ENCODE data around the gene SEPHS2.
"Not testable (repeated sequence)": the region's sequence is repeated elsewhere in the genome, so short reads cannot be mapped to it uniquely, and the experiment has no call there.

SEPHS2 gene

DNA sequence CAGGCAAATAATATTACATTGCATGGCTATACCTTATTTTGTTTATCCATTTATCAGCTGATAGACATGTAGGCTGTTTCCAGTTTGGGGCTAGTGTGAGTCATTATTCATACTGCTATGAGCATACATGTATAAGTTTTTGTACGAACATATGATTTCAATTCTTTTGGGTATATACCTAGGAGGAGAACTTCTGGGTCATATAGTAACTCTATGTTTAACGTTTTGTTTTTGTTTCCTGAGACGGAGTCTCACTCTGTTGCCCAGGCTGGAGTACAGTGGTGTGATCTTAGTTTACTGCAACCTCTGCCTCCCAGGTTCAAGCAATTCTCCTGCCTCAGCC is 24.5 kb upstream of the SEPHS2 start:
- H3K4me1 ChIP-seq (ENCODE audit: insufficient read depth, low read length), result peaks cover 54% of the 10 kb centered on the region
- H3K4me2 ChIP-seq (ENCODE audit: insufficient read depth, low read length), result no peak overlapping the region
- H3K27me3 ChIP-seq (ENCODE audit: insufficient read depth, low read length, poor library complexity), result no peaks in the 10 kb centered on the region
- H3K9me3 ChIP-seq (ENCODE audit: insufficient read depth, low read length, severe bottlenecking), result no peaks in the 10 kb centered on the region
- ATAC-seq (ENCODE audit: insufficient read depth, low read depth) (no peak), DNase-seq (no peak)
- no peaks in the 10 kb centered on the region for H3K36me3 ChIP-seq (ENCODE audit: insufficient read depth, low read length)
- no peak for TF ChIP-seq EZH2 (IDR thresholded peaks at IDR 0.05; ENCODE audit: borderline replicate concordance, low read depth, low read length, severe bottlenecking)
- TF ChIP-seq, protein P1, sequence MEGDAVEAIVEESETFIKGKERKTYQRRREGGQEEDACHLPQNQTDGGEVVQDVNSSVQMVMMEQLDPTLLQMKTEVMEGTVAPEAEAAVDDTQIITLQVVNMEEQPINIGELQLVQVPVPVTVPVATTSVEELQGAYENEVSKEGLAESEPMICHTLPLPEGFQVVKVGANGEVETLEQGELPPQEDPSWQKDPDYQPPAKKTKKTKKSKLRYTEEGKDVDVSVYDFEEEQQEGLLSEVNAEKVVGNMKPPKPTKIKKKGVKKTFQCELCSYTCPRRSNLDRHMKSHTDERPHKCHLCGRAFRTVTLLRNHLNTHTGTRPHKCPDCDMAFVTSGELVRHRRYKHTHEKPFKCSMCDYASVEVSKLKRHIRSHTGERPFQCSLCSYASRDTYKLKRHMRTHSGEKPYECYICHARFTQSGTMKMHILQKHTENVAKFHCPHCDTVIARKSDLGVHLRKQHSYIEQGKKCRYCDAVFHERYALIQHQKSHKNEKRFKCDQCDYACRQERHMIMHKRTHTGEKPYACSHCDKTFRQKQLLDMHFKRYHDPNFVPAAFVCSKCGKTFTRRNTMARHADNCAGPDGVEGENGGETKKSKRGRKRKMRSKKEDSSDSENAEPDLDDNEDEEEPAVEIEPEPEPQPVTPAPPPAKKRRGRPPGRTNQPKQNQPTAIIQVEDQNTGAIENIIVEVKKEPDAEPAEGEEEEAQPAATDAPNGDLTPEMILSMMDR (IDR thresholded peaks at IDR 0.05; ENCODE audit: borderline replicate concordance, extremely low read depth, low read length, poor library complexity, severe bottlenecking), result no peak
- no peaks in the 10 kb centered on the region for H3K79me2 ChIP-seq (ENCODE audit: insufficient read depth, low read length)
- H4K20me1 ChIP-seq (ENCODE audit: insufficient read depth, low read length), result no peaks in the 10 kb centered on the region
- H3K27ac ChIP-seq (ENCODE audit: low read length), result no peak overlapping the region
- no peak overlapping the region for H3K4me3 ChIP-seq (ENCODE audit: low read depth in 1 of 2, low read length in 2 of 2)
- H3K9ac ChIP-seq (ENCODE audit: low read depth, low read length), result no peak overlapping the region
- H2AFZ ChIP-seq (ENCODE audit: low read depth, low read length), result no peak overlapping the region

DNA sequence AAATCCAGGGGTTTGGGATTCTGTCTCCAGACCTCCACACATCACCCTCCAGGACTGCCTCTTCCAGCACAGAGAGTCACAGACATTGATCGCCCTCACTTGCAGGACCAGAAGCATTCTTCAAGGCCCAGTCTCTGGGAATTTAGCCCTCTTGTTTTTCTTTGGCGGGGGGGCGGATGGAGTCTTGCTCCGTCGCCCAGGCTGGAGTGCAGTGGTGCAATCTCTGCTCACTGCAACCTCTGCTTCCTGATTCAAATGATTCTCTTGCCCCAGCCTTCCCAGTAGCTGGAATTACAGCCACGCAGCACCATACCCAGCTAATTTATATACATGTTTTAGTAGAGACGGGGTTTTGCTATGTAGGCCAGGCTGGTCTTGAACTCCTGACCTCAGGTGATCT is 18.4 kb upstream of the SEPHS2 start:
- Histone ChIP-seq H3K4me1 (ENCODE audit: insufficient read depth, low read length) (peaks cover 21% of the 10 kb centered on the region), H3K27ac (ENCODE audit: low read length) (no peak overlapping the region), H3K9ac (ENCODE audit: low read depth, low read length) (no peak overlapping the region), H4K20me1 (ENCODE audit: insufficient read depth, low read length) (no peaks in the 10 kb centered on the region), H3K27me3 (ENCODE audit: insufficient read depth, low read length, poor library complexity) (no peaks in the 10 kb centered on the region), H2AFZ (ENCODE audit: low read depth, low read length) (no peak overlapping the region), H3K36me3 (ENCODE audit: insufficient read depth, low read length) (no peaks in the 10 kb centered on the region), H3K79me2 (ENCODE audit: insufficient read depth, low read length) (no peaks in the 10 kb centered on the region), H3K4me3 (ENCODE audit: low read depth in 1 of 2, low read length in 2 of 2) (no peak overlapping the region), H3K9me3 (ENCODE audit: insufficient read depth, low read length, severe bottlenecking) (no peaks in the 10 kb centered on the region), H3K4me2 (ENCODE audit: insufficient read depth, low read length) (no peak overlapping the region)
- DNase-seq (no peak), ATAC-seq (ENCODE audit: insufficient read depth, low read depth) (no peak)
- TF ChIP-seq EZH2 (IDR thresholded peaks at IDR 0.05; ENCODE audit: borderline replicate concordance, low read depth, low read length, severe bottlenecking), result no peak
- TF ChIP-seq, protein P1 (IDR thresholded peaks at IDR 0.05; ENCODE audit: borderline replicate concordance, extremely low read depth, low read length, poor library complexity, severe bottlenecking), result no peak

DNA sequence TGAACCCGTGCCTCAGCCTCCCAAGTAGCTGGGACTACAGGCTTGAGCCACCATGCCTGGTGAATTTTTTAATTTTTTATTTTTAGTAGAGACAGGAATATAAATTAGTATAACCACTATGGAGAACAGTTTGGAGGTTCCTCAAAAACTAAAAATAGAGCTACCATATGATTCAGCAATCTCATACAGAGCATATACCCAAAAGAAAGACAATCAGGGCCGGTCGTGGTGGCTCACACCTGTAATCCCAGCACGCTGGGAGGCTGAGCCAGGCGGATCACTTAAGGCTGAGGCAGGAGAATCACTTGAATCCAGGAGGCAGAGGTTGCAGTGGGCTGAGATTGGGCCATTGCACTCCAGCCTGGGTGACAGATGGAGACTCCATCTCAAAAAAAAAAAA is 15.8 kb upstream of the SEPHS2 start:
- ATAC-seq (ENCODE audit: insufficient read depth, low read depth); H3K4me2 ChIP-seq (ENCODE audit: insufficient read depth, low read length); DNase-seq; H3K27me3 ChIP-seq (ENCODE audit: insufficient read depth, low read length, poor library complexity); H3K9me3 ChIP-seq (ENCODE audit: insufficient read depth, low read length, severe bottlenecking); H3K9ac ChIP-seq (ENCODE audit: low read depth, low read length); H3K4me3 ChIP-seq (ENCODE audit: low read depth in 1 of 2, low read length in 2 of 2); H2AFZ ChIP-seq (ENCODE audit: low read depth, low read length); H4K20me1 ChIP-seq (ENCODE audit: insufficient read depth, low read length); H3K27ac ChIP-seq (ENCODE audit: low read length); H3K79me2 ChIP-seq (ENCODE audit: insufficient read depth, low read length); H3K36me3 ChIP-seq (ENCODE audit: insufficient read depth, low read length): not testable (repeated sequence)
- H3K4me1 ChIP-seq (ENCODE audit: insufficient read depth, low read length), result peaks cover 32% of the 10 kb centered on the region

DNA sequence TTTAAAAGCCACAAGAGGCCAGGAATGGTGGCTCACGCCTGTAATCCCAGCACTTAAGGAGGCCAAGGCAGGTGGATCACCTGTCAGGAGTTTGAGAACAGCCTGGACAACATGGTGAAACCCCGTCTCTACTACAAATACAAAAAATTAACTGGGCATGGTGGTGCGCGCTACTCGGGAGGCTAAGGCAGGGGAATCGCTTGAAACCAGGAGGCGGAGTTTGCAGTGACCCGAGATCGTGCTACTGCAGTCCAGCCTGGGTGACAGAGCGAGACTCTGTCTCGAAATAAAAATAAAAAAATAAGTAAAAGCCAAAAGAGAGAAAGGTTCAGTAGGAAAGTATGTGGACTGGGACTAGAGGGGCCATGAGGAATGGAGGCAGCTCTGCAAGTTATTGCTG is 13.8 kb upstream of the SEPHS2 start:
- no peaks in the 10 kb centered on the region for H3K9me3 ChIP-seq (ENCODE audit: insufficient read depth, low read length, severe bottlenecking)
- peak overlapping the region; percentile 55 for H3K9ac ChIP-seq (ENCODE audit: low read depth, low read length)
- no peaks in the 10 kb centered on the region for H3K36me3 ChIP-seq (ENCODE audit: insufficient read depth, low read length)
- peaks cover 19% of the 10 kb centered on the region for H3K4me1 ChIP-seq (ENCODE audit: insufficient read depth, low read length)
- ATAC-seq (ENCODE audit: insufficient read depth, low read depth) (no peak), DNase-seq (no peak)
- H3K4me3 ChIP-seq (ENCODE audit: low read depth in 1 of 2, low read length in 2 of 2), result no peak overlapping the region; a peak in 1 of 4 replicates
- H3K79me2 ChIP-seq (ENCODE audit: insufficient read depth, low read length), result no peaks in the 10 kb centered on the region
- peak overlapping the region; percentile 55; the same call in 1 of the 2 replicates for H3K4me2 ChIP-seq (ENCODE audit: insufficient read depth, low read length)
- H3K27ac ChIP-seq (ENCODE audit: low read length), result peak overlapping the region; percentile 92
- no peaks in the 10 kb centered on the region for H4K20me1 ChIP-seq (ENCODE audit: insufficient read depth, low read length)
- no peaks in the 10 kb centered on the region for H3K27me3 ChIP-seq (ENCODE audit: insufficient read depth, low read length, poor library complexity)
- peak overlapping the region; percentile 84; the same call in 1 of the 2 replicates for H2AFZ ChIP-seq (ENCODE audit: low read depth, low read length)
- TF ChIP-seq, protein P1 (IDR thresholded peaks at IDR 0.05; ENCODE audit: borderline replicate concordance, extremely low read depth, low read length, poor library complexity, severe bottlenecking), result no peak
- TF ChIP-seq EZH2 (IDR thresholded peaks at IDR 0.05; ENCODE audit: borderline replicate concordance, low read depth, low read length, severe bottlenecking), result no peak
